ENCODE data around the gene CNPY1.

- no peak for TF ChIP-seq CTCF (IDR thresholded peaks at IDR 0.05 in 4 of 5, conservative IDR thresholded peaks at IDR 0.05 in 1 of 5)
- TF ChIP-seq POLR2A (IDR thresholded peaks at IDR 0.05): no peak
Measured at GRCh38 chr7:155529845-155530244, 16.5 kb downstream of the CNPY1 start.

Data from gastrocnemius medialis (tissue), 4 donors.